GM11168 (cell line): ENCODE data around the gene MIS18A.
"Not testable (repeated sequence)": the region's sequence is repeated elsewhere in the genome, so short reads cannot be mapped to it uniquely, and the experiment has no call there.

ENCODE experiments used
- in situ Hi-C: fragments of 300-500 bp; cut with MboI; formaldehyde crosslinking; loops from one replicate; pipeline ENCODE4 v1.12.0; 2022; ENCODE audit warnings: low sequenced_read_pairs; ENCODE audit not compliant: unreplicated experiment

Gene MIS18A

DNA sequence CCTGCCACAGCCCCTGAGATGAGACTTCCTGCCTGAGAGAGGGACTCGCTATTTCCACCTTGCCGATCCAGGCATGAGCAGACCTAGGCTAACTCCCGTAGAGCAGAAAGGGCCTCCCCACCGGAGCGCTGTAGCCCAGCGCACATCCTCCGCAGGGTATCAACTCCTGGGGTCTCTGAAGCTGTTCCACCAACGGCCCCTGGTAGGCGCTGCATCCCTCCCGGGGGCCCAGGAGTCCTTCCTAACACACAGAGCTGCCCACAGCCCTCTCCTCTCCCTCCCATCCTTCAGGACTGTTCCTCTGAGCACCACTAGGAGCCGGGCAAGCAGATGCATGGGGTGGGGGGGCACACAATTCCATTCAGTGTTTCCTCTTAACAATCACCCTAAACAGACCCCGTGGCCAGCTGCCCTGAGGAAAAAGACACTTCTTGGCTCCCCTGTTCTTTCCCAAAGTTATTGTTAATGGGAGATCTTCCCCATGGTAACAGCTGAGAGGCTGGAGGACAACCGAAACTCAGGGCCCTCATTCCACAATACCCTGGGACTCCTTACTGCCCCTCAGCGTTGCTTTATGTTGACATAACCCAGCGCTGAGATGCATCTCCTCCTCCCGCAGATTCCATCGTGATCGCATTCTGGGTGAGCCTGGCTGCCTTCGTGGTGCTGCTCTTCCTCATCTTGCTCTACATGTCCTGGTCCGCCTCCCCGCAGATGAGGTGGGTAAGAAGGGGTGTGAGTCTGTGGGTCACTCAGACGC, 27.4 kb upstream of the MIS18A start:
- in situ Hi-C loops, result no loop called here

DNA sequence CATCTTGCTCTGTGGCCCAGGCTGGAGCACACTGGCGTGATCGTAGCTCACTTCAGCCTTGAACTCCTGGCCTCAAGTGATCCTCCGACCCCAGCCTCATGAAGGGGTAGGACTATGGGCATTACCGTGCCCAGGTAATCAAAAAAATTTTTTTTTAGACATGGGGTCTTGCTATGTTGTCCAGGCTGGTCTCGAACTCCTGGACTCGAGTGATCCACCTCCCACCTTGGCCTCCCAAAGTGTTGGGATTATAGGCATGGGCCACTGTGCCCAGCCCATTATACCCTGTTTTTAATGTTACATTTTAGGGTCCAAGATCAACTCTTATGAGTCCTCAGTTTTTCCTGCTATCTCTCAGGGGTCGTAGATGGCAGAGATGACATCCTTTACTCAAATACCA, 26.1 kb upstream of the MIS18A start:
- in situ Hi-C loops, result no loop called here

GRCh38 chr21:32303385-32303784, 24.5 kb upstream of the MIS18A start:
- in situ Hi-C loops, result no loop called here

GRCh38 chr21:32302560-32302959, 23.7 kb upstream of the MIS18A start:
- in situ Hi-C loops, result no loop called here

DNA sequence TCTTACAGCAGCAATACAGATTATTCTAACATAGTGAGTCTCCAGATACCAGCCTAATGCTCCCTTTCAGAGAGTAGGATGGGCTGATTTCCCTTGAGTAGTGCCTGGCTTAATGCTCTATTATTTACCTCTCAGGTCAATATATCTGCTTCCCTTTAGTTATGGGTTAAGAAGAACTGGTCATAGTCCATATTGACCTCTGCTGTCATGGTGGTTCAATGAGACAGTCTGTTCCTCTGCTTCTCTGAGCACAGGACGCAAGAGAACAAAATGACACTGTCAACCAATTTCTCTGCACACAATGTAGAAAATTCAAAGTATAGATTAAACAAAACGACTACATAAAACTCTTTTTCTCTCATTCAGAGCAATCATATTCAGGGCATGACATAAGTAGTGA, 22.7 kb upstream of the MIS18A start:
- in situ Hi-C loops, result no loop called here

GRCh38 chr21:32300117-32300681, 21.4 kb upstream of the MIS18A start:
- in situ Hi-C loops, result no loop called here

DNA sequence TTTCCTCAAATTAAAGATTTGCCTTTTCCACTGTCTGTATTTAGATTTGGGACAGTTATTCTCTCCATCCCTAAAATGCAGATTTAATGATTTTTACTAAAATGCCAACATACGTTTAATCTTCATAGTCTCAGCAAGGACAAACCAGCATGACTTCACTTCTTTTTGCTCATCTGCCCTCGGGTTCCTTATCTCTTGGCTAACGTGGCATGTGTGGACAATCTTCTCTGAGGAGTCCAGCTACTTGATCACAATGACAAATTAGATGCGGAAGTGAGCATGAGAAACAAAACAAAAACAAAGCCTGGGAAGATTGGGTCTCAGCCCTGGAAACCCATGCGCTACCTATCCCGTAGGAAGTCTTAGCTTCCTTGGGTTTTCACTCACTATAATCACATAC, 20.8 kb upstream of the MIS18A start:
- in situ Hi-C loops, result no loop called here

GRCh38 chr21:32298658-32299081, 19.8 kb upstream of the MIS18A start, which contains the start of gene MRAP:
TSS of gene MRAP (plus strand) at chr21:32298855. CDS start at chr21:32298972, 117 bp downstream.
- in situ Hi-C loops, result no loop called here

DNA sequence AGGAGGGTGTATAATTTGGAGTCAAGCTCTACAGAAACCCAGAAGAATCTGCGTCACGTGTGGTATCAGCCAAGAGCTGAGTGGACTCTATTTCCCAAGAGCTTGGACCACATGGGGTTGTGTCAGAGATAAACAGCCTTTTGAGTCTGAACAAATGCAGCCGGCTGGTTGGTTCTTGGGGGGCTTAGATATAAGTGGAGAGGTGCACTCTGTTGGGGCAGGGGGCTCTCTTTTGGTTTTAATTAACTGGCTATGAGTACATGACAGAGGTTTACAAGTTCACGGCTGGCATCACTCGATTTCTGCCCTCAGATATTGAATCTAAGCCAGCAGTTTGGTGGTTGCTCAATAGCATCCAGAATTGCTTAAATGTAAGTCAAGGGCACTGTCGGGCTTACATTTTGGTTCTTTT, 19.3 kb upstream of the MIS18A start:
- in situ Hi-C loops, result no loop called here

DNA sequence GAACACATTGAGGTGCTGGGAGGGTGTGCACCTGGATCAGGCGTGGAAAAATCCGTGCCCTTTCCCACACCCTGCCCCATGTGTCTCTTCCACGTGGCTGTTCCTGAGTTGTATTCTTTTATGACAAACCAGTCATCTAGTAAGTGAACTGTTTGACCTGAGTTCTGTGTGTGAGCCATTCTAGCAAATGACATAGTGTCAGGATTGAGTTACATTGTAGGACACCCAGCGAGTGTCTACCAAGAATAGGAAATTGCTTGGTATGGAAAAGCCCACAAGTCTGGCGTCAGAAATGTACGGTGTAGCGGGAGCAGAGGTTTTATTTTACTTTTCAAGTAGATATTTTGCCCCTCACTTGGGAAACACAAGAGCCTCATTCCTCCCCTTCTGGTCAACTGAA, 18.6 kb upstream of the MIS18A start:
- in situ Hi-C loops, result no loop called here

GRCh38 chr21:32285476-32285875, 6.6 kb upstream of the MIS18A start:
- in situ Hi-C loops, result no loop called here

- in situ Hi-C loops, result no loop called here
Observed at GRCh38 chr21:32282992-32283391, 4.1 kb upstream of the MIS18A start.

GRCh38 chr21:32281531-32281930, 2.7 kb upstream of the MIS18A start:
- in situ Hi-C loops, result no loop called here

- in situ Hi-C loops, result no loop called here
Observed at GRCh38 chr21:32279377-32279680, 480 bp upstream of the MIS18A start.

- in situ Hi-C loops, result no loop called here
Observed at GRCh38 chr21:32278103-32278502, 746 bp downstream of the MIS18A start.

DNA sequence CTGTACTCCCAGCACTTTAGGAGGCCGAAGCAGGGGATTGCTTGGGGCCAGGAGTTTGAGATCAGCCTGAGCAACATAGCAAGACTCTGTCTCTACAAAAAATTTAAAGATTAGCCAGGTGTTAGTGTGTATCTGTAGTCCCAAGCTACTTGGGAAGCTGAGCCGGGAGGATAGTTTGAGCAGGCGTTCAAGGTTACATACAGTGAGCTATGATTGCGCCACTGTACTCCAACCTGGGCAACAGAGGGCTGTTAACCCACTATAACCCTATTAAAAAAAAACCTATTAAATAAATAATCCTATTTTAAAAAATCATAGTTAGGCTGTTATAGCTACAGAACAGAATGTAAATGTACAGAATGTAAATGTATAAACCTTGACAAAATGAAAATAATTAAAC, 2.2 kb downstream of the MIS18A start:
- in situ Hi-C loops, result no loop called here

DNA sequence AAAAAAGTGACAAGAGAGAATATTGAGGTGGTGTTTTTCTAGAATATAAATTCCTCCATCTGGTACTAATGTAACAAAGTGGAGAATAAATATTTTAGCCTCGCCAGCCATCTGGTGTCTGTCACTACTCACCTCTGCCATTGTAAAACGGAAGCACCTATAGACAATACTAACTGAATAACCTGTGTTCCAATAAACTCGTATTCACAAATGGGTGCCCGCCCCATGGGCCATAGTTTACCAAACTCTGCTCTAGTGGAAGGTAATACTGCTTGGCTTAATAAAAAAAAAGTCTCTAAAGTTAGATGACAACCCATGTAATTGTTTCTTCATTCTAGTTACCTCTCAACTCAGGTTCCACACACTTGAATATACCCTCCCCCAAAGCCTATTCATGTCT, 8.1 kb downstream of the MIS18A start:
- in situ Hi-C loops, result no loop called here

DNA sequence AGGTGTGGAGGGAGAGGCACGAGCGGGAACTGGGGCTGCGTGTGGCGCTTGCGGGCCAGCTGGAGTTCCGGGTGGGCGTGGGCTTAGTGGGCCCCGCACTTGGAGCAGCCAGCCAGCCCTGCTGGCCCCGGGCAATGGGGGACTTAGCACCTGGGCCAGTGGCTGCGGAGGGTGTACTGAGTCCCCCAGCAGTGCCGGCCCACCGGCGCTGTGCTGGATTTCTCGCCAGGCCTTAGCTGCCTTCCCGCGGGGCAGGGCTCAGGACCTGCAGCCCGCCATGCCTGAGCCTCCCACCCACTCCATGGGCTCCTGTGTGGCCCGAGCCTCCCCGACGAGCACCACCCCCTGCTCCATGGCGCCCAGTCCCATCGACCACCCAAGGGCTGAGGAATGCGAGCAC, 13.5 kb downstream of the MIS18A start:
- in situ Hi-C loops, result not testable (repeated sequence)

DNA sequence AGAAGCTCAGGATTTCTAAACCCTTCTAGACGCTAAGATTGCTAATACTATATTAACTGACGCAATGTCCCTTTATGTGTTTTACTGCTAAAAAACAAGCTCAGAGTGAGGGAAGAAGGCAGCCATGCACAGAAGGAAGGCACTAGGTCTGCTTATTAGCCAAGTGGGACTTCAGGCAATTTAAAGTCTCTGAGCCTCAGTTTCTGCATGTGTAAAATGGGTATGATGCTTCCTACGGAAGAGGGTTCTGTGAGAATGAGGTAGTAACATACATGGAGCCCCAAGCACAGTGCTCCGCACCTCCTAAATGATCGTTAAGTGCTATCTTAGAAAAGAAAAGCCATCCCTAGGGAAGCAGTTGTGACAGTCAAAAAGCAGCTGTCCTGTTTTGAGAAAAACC, 16.9 kb downstream of the MIS18A start:
- in situ Hi-C loops, result no loop called here

- in situ Hi-C loops, result no loop called here
Observed at GRCh38 chr21:32260130-32260529, 18.7 kb downstream of the MIS18A start.

- in situ Hi-C loops, result loop anchor here (10.0 kb wide), 1 partner anchor 394 kb away; no protein-coding TSS in a partner anchor
Observed at GRCh38 chr21:32258786-32259048, 20.1 kb downstream of the MIS18A start.
